C4-2B (cell line): Measurements from ENCODE around the gene SNX13.

Experiments used
- ZFX ChIP-seq: fragments of 450-650 bp; IDR thresholded peaks from 2 replicates; pipeline ENCODE4 v1.6.1; 2017
- TF ChIP-seq, protein P1 (sequence below): fragments of 450-650 bp; conservative IDR thresholded peaks from 2 replicates; pipeline ENCODE4 v1.5.1; 2017; ENCODE audit warnings: mild to moderate bottlenecking

GRCh38 chr7:17822547-17823173 is 117.6 kb downstream of the SNX13 start:
- TF ChIP-seq, protein P1, sequence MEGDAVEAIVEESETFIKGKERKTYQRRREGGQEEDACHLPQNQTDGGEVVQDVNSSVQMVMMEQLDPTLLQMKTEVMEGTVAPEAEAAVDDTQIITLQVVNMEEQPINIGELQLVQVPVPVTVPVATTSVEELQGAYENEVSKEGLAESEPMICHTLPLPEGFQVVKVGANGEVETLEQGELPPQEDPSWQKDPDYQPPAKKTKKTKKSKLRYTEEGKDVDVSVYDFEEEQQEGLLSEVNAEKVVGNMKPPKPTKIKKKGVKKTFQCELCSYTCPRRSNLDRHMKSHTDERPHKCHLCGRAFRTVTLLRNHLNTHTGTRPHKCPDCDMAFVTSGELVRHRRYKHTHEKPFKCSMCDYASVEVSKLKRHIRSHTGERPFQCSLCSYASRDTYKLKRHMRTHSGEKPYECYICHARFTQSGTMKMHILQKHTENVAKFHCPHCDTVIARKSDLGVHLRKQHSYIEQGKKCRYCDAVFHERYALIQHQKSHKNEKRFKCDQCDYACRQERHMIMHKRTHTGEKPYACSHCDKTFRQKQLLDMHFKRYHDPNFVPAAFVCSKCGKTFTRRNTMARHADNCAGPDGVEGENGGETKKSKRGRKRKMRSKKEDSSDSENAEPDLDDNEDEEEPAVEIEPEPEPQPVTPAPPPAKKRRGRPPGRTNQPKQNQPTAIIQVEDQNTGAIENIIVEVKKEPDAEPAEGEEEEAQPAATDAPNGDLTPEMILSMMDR, result no peak
- no peak for TF ChIP-seq ZFX
